Peyer's patch (tissue), 4 donors: Measurements from ENCODE around the gene SPIB.

ENCODE experiments used
- CTCF ChIP-seq, 6 experiments: fragments of 450-650 bp in 4 of 6; fragments of 200-600 bp in 2 of 6; sonication (generic) in 1 of 6; IDR thresholded peaks; one replicate each; pipeline ENCODE4 v1.5.1; 2017 to 2019; ENCODE audit warnings: antibody characterized with exemption in 6 of 6, mild to moderate bottlenecking in 3 of 6, moderate library complexity in 1 of 6
- POLR2A ChIP-seq, 2 donors: fragments of 450-650 bp; IDR thresholded peaks; one replicate each; pipeline ENCODE4 v1.5.1; 2017; ENCODE audit warnings: antibody characterized with exemption in 2 of 2, mild to moderate bottlenecking in 2 of 2, moderate library complexity in 2 of 2

GRCh38 chr19:50435221-50435620 is 16.5 kb downstream of the SPIB start:
- no peak for TF ChIP-seq CTCF (IDR thresholded peaks at IDR 0.05)
- TF ChIP-seq POLR2A (IDR thresholded peaks at IDR 0.05): no peak
